Activated B cell treated with CpG ODN at 0.5 μM for 24 hours (primary cell): Measurements from ENCODE around the gene EEFSEC. TPM values are rescaled to one million over a fixed set of nuclear protein-coding genes. Genes with fewer than 3 reads are reported as not detected.

Source experiments
- ATAC-seq: fragments of 200-7000 bp; cut with Tn5 transposase; one replicate; pipeline ENCODE4 v1.10.0; 2021; ENCODE audit warnings: low read depth, mild to moderate bottlenecking, moderate library complexity
- CTCF ChIA-PET: fragments of 350-600 bp; sonication (Branson Sonifier 250); formaldehyde crosslinking; loops from one replicate; lab custom pipeline; 2021; ENCODE audit warnings: antibody characterized with exemption; lab: Charles Lee
- POLR2A ChIA-PET: fragments of 350-600 bp; sonication (Branson Sonifier 250); formaldehyde crosslinking; loops from one replicate; lab custom pipeline; 2021; ENCODE audit warnings: antibody characterized with exemption; lab: Charles Lee
- DNase-seq: peaks from one replicate; pipeline ENCODE4 v3.0.0; 2022
- H3K27ac Mint-ChIP-seq: one replicate; pipeline ENCODE4 v1.8.0; 2020; ENCODE audit warnings: mixed read lengths
- H3K27me3 Mint-ChIP-seq: one replicate; pipeline ENCODE4 v1.8.0; 2021; ENCODE audit warnings: mixed read lengths
- H3K36me3 Mint-ChIP-seq: one replicate; pipeline ENCODE4 v1.8.0; 2021; ENCODE audit warnings: low read depth, mixed read lengths
- H3K4me1 Mint-ChIP-seq: one replicate; pipeline ENCODE4 v1.8.0; 2021; ENCODE audit warnings: mixed read lengths
- H3K4me3 Mint-ChIP-seq: one replicate; pipeline ENCODE4 v1.8.0; 2020; ENCODE audit warnings: mild to moderate bottlenecking, mixed read lengths
- H3K9me3 Mint-ChIP-seq: one replicate; pipeline ENCODE4 v1.8.0; 2020; ENCODE audit warnings: mixed read lengths
- CTCF ChIP-seq: fragments of 200-600 bp; IDR thresholded peaks from one replicate; pipeline ENCODE4 v1.8.0; 2022; ENCODE audit warnings: antibody characterized with exemption, mild to moderate bottlenecking
- intact Hi-C: fragments of 100-400 bp; cut with micrococcal nuclease; formaldehyde crosslinking; loops from one replicate; pipeline ENCODE4 v1.15.1; 2024
- total RNA-seq: library from RNA; stranded (reverse); gene quantifications from 2 replicates; pipeline ENCODE4 v1.2.3, GENCODE V29; 2022

The EEFSEC gene
- total RNA-seq, 1 donor from 2014 or later, result 20.0 TPM

GRCh38 chr3:128254066-128254590 lies 100.8 kb downstream of the EEFSEC start:
- no peaks in the 10 kb centered on the region for H3K27me3 Mint-ChIP-seq
- no peak for DNase-seq
- ChIA-PET POLR2A (no interaction called here), CTCF (no interaction called here)
- intact Hi-C loops, result no loop called here
- TF ChIP-seq CTCF, result no peak
- peaks cover 17% of the 10 kb centered on the region for H3K9me3 Mint-ChIP-seq
- peaks cover 2% of the 10 kb centered on the region for H3K4me1 Mint-ChIP-seq
- no peak overlapping the region for H3K4me3 Mint-ChIP-seq
- H3K27ac Mint-ChIP-seq, result no peak overlapping the region
- peaks cover 68% of the 10 kb centered on the region for H3K36me3 Mint-ChIP-seq
- ATAC-seq, result no peak

- POLR2A ChIA-PET, result no interaction called here
- no peak overlapping the region for H3K27ac Mint-ChIP-seq
- no peak overlapping the region for H3K4me3 Mint-ChIP-seq
- H3K27me3 Mint-ChIP-seq, result no peaks in the 10 kb centered on the region
- H3K36me3 Mint-ChIP-seq, result peaks cover 66% of the 10 kb centered on the region
- ATAC-seq (no peak), DNase-seq (no peak)
- CTCF ChIA-PET, result no interaction called here
- H3K4me1 Mint-ChIP-seq, result peaks cover 2% of the 10 kb centered on the region
- no peak for TF ChIP-seq CTCF
- intact Hi-C loops, result no loop called here
- H3K9me3 Mint-ChIP-seq, result peaks cover 18% of the 10 kb centered on the region
These were observed 101.7 kb downstream of the EEFSEC start for GRCh38 chr3:128254967-128255366.

GRCh38 chr3:128256131-128256530 lies 102.8 kb downstream of the EEFSEC start:
- Mint-ChIP-seq H3K4me1 (peaks cover 2% of the 10 kb centered on the region), H3K27me3 (no peaks in the 10 kb centered on the region), H3K9me3 (peaks cover 17% of the 10 kb centered on the region), H3K36me3 (peaks cover 64% of the 10 kb centered on the region), H3K27ac (no peak overlapping the region), H3K4me3 (no peak overlapping the region)
- ChIA-PET POLR2A (no interaction called here), CTCF (no interaction called here)
- TF ChIP-seq CTCF, result no peak
- intact Hi-C loops, result no loop called here
- ATAC-seq, result no peak
- no peak for DNase-seq

GRCh38 chr3:128257632-128258031 lies 104.4 kb downstream of the EEFSEC start:
- DNase-seq (no peak), ATAC-seq (no peak)
- Mint-ChIP-seq H3K4me3 (no peak overlapping the region), H3K27me3 (no peaks in the 10 kb centered on the region), H3K36me3 (peaks cover 63% of the 10 kb centered on the region), H3K27ac (no peak overlapping the region), H3K4me1 (peaks cover 2% of the 10 kb centered on the region), H3K9me3 (peaks cover 17% of the 10 kb centered on the region)
- intact Hi-C loops, result no loop called here
- no peak for TF ChIP-seq CTCF
- POLR2A ChIA-PET, result no interaction called here
- CTCF ChIA-PET, result no interaction called here

- Mint-ChIP-seq H3K36me3 (peaks cover 77% of the 10 kb centered on the region), H3K4me3 (no peak overlapping the region), H3K27me3 (no peaks in the 10 kb centered on the region), H3K4me1 (peaks cover 2% of the 10 kb centered on the region), H3K27ac (no peak overlapping the region), H3K9me3 (peaks cover 17% of the 10 kb centered on the region)
- TF ChIP-seq CTCF, result no peak
- ATAC-seq, result no peak
- no peak for DNase-seq
- POLR2A ChIA-PET, result no interaction called here
- CTCF ChIA-PET, result no interaction called here
- intact Hi-C loops, result no loop called here
These were observed 107.0 kb downstream of the EEFSEC start for GRCh38 chr3:128260275-128260674.
